PC-3 (cell line): ENCODE data around the gene ASMTL. TPM values are rescaled to one million over a fixed set of nuclear protein-coding genes. Genes with fewer than 3 reads are reported as not detected.
A peak's percentile ranks its signal among the peaks of the same experiment; 100 is the strongest.

Experiments
- ATAC-seq: fragments of 200-7000 bp; cut with Tn5 transposase; 2 replicates; pipeline ENCODE4 v1.9.1; 2020; ENCODE audit warnings: mild to moderate bottlenecking, moderate library complexity
- BruUV-seq: library from RNA; stranded (reverse); fragments of 400-500 nt; replicated peaks from 2 replicates; lab custom pipeline; 2021; lab: Mats Ljungman, UMichigan
- CTCF ChIA-PET: fragments of 300-600 bp; sonication (Branson Sonifier 250); formaldehyde crosslinking; loops from one replicate; lab custom pipeline; 2022; ENCODE audit warnings: antibody characterized with exemption; lab: Charles Lee
- POLR2A ChIA-PET: fragments of 300-600 bp; sonication (Branson Sonifier 250); formaldehyde crosslinking; loops from one replicate; lab custom pipeline; 2022; ENCODE audit warnings: antibody characterized with exemption; ENCODE audit not compliant: unreplicated experiment; lab: Charles Lee
- DNase-seq: peaks from one replicate; pipeline ENCODE4 v3.0.0-alpha.2; 2015
- H2AFZ ChIP-seq: fragments of 300-600 bp; sonication (generic); 2 replicates; pipeline ENCODE4 v1.6.0; 2016; ENCODE audit warnings: antibody characterized with exemption, low read length
- H3F3A ChIP-seq: fragments of 300-600 bp; sonication (generic); one replicate; pipeline ENCODE4 v1.6.0; 2017; ENCODE audit warnings: antibody characterized with exemption, low read length, control low read depth, mild to moderate bottlenecking; ENCODE audit not compliant: unreplicated experiment
- H3K27ac ChIP-seq: fragments of 300-600 bp; sonication (generic); 2 replicates; pipeline ENCODE4 v1.5.1; 2016; ENCODE audit warnings: mild to moderate bottlenecking, low read length
- H3K27me3 ChIP-seq: fragments of 300-600 bp; sonication (generic); 2 replicates; pipeline ENCODE4 v1.6.1; 2016; ENCODE audit warnings: low read length, mixed read lengths
- H3K36me3 ChIP-seq: fragments of 300-600 bp; sonication (generic); 2 replicates; pipeline ENCODE4 v1.6.1; 2016; ENCODE audit warnings: low read depth, mixed run types, low read length, mixed read lengths
- H3K4me1 ChIP-seq: fragments of 300-600 bp; sonication (generic); 2 replicates; pipeline ENCODE4 v1.5.1; 2016; ENCODE audit warnings: low read length; ENCODE audit not compliant: insufficient read depth
- H3K4me2 ChIP-seq: fragments of 300-600 bp; sonication (generic); 2 replicates; pipeline ENCODE4 v1.6.0; 2016; ENCODE audit warnings: low read length
- H3K4me3 ChIP-seq: fragments of 300-600 bp; sonication (generic); 2 replicates; pipeline ENCODE4 v1.5.1; 2016; ENCODE audit warnings: mild to moderate bottlenecking, low read length, mixed read lengths
- H3K79me2 ChIP-seq: fragments of 300-600 bp; sonication (generic); 2 replicates; pipeline ENCODE4 v1.6.1; 2017; ENCODE audit warnings: low read length, mixed read lengths
- H3K9ac ChIP-seq: fragments of 300-600 bp; sonication (generic); 2 replicates; pipeline ENCODE4 v1.6.0; 2016; ENCODE audit warnings: mild to moderate bottlenecking, low read length
- H3K9me2 ChIP-seq: fragments of 300-600 bp; sonication (generic); replicated peaks from 2 replicates; pipeline ENCODE4 v1.6.1; 2016; ENCODE audit warnings: mixed run types, low read length, mixed read lengths
- H3K9me3 ChIP-seq: fragments of 300-600 bp; sonication (generic); 2 replicates; pipeline ENCODE4 v1.6.1; 2016; ENCODE audit warnings: low read length, mixed read lengths
- H4K20me1 ChIP-seq: fragments of 300-600 bp; sonication (generic); 2 replicates; pipeline ENCODE4 v1.6.1; 2016; ENCODE audit warnings: low read length, mixed read lengths
- EZH2 ChIP-seq: fragments of 300-600 bp; sonication (generic); IDR thresholded peaks from one replicate; pipeline ENCODE4 v1.6.1; 2017; ENCODE audit warnings: antibody characterized with exemption, mild to moderate bottlenecking, low read length; ENCODE audit not compliant: unreplicated experiment
- EZH2phosphoT487 ChIP-seq: fragments of 300-600 bp; sonication (generic); IDR thresholded peaks from 2 replicates; pipeline ENCODE4 v1.6.1; 2018; ENCODE audit warnings: mild to moderate bottlenecking, antibody characterized with exemption, low read length, borderline replicate concordance
- intact Hi-C: fragments of 100-400 bp; cut with micrococcal nuclease; formaldehyde crosslinking; loops from 2 replicates; pipeline ENCODE4 v1.9.0; 2023
- total RNA-seq: library from RNA; depleted of rRNA; stranded (reverse); fragments of >200 nt; gene quantifications from 2 replicates; pipeline ENCODE4 v1.2.3, GENCODE V29; 2014
- TF ChIP-seq, protein P1 (sequence below): fragments of 300-600 bp; sonication (generic); conservative IDR thresholded peaks from 2 replicates; pipeline ENCODE4 v1.5.1; 2017; ENCODE audit warnings: antibody characterized with exemption, low read depth, mild to moderate bottlenecking, low read length

Gene ASMTL
- total RNA-seq, 1 experiment from 2014 or later: 6.7 TPM

DNA sequence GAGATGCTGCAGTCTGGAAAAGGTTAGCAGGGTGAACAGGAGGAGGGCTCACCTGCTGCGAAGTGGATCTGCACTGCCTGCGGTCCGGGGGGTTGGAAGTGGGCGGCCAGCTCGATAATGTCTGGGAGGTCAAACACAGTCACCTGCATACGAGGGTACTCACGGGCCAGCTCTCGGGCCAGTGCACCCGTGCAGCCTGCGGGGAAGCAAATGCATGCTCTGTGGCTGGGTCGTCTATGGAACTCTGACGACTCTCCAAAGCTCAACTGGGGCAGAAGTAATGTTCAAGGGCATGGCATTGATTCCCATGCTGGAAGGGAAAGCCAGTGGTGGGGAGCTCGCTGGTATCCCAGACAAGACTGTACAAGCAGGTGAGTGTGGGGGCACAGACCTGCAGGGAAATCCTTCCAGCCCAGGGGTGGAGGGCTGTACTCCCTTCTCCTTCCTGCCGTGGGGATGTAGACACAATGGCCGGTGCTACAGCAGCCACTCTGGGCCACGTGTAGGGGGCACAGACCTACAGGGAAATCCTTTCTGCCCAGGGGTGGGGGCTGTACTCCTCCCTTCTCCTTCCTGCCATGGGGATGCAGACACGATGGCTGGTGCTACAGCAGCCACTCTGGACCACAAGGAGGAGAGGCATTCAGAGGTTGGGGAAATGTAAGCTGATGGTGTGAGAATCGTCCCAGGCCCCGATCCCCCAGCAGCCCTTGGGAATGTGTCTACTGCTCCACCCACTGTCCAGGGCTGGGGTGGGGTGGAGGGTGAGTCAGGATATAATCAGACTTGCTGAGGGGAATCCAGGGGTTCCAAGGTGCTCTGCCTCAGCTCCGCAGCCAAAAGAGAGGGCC, 34.6 kb downstream of the ASMTL start:
- Histone ChIP-seq H3K4me1 (peaks cover 8% of the 10 kb centered on the region; the same call in 1 of the 2 replicates), H3K4me2 (peak overlapping the region; percentile 75), H3K79me2 (no peaks in the 10 kb centered on the region), H3K9me2 (no peaks in the 10 kb centered on the region), H2AFZ (peak overlapping the region; percentile 43; the same call in 1 of the 2 replicates), H3K9me3 (no peaks in the 10 kb centered on the region), H3K27me3 (no peaks in the 10 kb centered on the region), H3K9ac (peak overlapping the region; percentile 12; the same call in 1 of the 2 replicates), H3K27ac (peak overlapping the region; percentile 50), H3K36me3 (peaks cover 8% of the 10 kb centered on the region; the same call in 1 of the 2 replicates), H4K20me1 (no peaks in the 10 kb centered on the region), H3K4me3 (peak overlapping the region; percentile 50), H3F3A (no peaks in the 10 kb centered on the region)
- CTCF ChIA-PET: no interaction called here
- no TSS peak for BruUV-seq
- DNase-seq: peak; percentile 59
- ATAC-seq: peak; percentile 63
- POLR2A ChIA-PET: no interaction called here
- intact Hi-C loops: no loop called here
- TF ChIP-seq EZH2 (no peak), EZH2phosphoT487 (no peak)
- TF ChIP-seq, protein P1, sequence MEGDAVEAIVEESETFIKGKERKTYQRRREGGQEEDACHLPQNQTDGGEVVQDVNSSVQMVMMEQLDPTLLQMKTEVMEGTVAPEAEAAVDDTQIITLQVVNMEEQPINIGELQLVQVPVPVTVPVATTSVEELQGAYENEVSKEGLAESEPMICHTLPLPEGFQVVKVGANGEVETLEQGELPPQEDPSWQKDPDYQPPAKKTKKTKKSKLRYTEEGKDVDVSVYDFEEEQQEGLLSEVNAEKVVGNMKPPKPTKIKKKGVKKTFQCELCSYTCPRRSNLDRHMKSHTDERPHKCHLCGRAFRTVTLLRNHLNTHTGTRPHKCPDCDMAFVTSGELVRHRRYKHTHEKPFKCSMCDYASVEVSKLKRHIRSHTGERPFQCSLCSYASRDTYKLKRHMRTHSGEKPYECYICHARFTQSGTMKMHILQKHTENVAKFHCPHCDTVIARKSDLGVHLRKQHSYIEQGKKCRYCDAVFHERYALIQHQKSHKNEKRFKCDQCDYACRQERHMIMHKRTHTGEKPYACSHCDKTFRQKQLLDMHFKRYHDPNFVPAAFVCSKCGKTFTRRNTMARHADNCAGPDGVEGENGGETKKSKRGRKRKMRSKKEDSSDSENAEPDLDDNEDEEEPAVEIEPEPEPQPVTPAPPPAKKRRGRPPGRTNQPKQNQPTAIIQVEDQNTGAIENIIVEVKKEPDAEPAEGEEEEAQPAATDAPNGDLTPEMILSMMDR: no peak

DNA sequence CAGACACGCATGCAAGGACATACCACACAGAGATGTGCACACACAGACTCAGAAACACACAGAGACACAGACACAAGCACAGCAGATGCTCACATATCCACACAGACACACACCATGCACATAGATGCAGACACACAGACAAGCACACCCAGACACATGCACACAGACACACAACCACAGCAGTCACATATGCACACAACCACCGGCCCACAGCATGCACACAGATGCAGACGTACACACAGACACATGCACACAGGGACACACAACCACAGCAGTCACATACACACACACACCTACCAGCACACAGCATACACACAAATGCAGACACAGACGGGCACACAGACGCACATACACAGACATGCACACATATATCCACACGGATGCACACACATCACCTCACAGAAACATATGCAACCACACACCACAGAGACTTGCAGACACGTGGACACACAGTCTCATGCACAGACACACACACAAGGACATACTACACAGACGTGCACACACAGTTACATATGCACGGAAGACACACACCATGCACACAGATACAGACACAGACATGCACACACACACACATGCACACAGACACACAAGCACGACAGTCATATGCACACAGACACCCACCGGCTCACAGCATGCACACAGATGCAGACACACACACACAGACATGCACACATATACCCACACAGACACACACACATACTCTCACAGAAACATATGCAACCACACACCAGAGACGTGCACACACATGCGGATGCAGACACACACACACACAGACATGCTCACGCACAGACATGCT, 35.5 kb downstream of the ASMTL start:
- Histone ChIP-seq H3K27me3 (no peaks in the 10 kb centered on the region), H3K9ac (no peak overlapping the region), H2AFZ (no peak overlapping the region), H4K20me1 (no peaks in the 10 kb centered on the region), H3K27ac (no peak overlapping the region), H3F3A (no peaks in the 10 kb centered on the region), H3K9me2 (no peaks in the 10 kb centered on the region), H3K4me3 (no peak overlapping the region), H3K36me3 (peaks cover 8% of the 10 kb centered on the region; the same call in 1 of the 2 replicates), H3K4me1 (peaks cover 8% of the 10 kb centered on the region; the same call in 1 of the 2 replicates), H3K4me2 (no peak overlapping the region), H3K79me2 (no peaks in the 10 kb centered on the region), H3K9me3 (no peaks in the 10 kb centered on the region)
- no peak for DNase-seq
- intact Hi-C loops: no loop called here
- POLR2A ChIA-PET: no interaction called here
- no TSS peak for BruUV-seq
- CTCF ChIA-PET: no interaction called here
- no peak for ATAC-seq
- TF ChIP-seq EZH2phosphoT487: no peak
- no peak for TF ChIP-seq EZH2
- TF ChIP-seq, protein P1: no peak
